Psoas muscle (tissue), 8 donors: ENCODE data around the gene CD180. TPM values are rescaled to one million over a fixed set of nuclear protein-coding genes. Genes with fewer than 3 reads are reported as not detected.

ENCODE experiments used
- ATAC-seq, 4 donors: fragments of 200-7000 bp; cut with Tn5 transposase; one replicate each; pipeline ENCODE4 v1.9.1; 2020; ENCODE audit warnings: moderate library complexity in 3 of 4, mild to moderate bottlenecking in 2 of 4
- DNase-seq, 2 donors: peaks; one replicate each; pipeline ENCODE4 v3.0.0-alpha.2; 2020
- H3K27ac ChIP-seq: fragments of 200-600 bp; one replicate; pipeline ENCODE4 v1.8.0; 2022
- H3K27me3 ChIP-seq, 3 donors: fragments of 200-600 bp in 1 of 3; one replicate each; pipeline versions ENCODE4 v1.6.1 to v1.8.0; 2013 to 2022; ENCODE audit warnings: low read length in 2 of 3, mild to moderate bottlenecking in 2 of 3, moderate library complexity in 1 of 3; ENCODE audit not compliant: insufficient read depth in 3 of 3
- H3K36me3 ChIP-seq, 2 donors: fragments of 200-600 bp in 1 of 2; one replicate each; pipeline versions ENCODE4 v1.6.1 to v1.8.0; 2013 to 2022; ENCODE audit warnings: low read depth in 1 of 2, mild to moderate bottlenecking in 1 of 2, moderate library complexity in 1 of 2; ENCODE audit not compliant: insufficient read depth in 1 of 2
- H3K4me1 ChIP-seq: fragments of 200-600 bp; one replicate; pipeline ENCODE4 v1.8.0; 2022
- H3K4me3 ChIP-seq: fragments of 200-600 bp; one replicate; pipeline ENCODE4 v1.8.0; 2022; ENCODE audit warnings: mild to moderate bottlenecking
- H3K9me3 ChIP-seq: fragments of 200-600 bp; one replicate; pipeline ENCODE4 v1.8.0; 2022
- WGBS, 3 donors: extraction: QIAGEN DNeasy Blood & Tissue Kit; methylation state at CpG; one replicate each; pipeline versions ENCODE4 v1.1.6 to v1.1.7; 2013; 5-methylcytosine and 5-hydroxymethylcytosine counted together
- intact Hi-C, 2 donors: fragments of 100-400 bp; cut with DNase I; formaldehyde crosslinking; loops; one replicate each; pipeline versions ENCODE4 v1.11.0 to v1.14.2; 2022
- polyA plus RNA-seq, 3 donors: library from polyadenylated mRNA; stranded (reverse); fragments of 200-250 nt; gene quantifications; one replicate each; pipeline ENCODE4 v1.2.3, GENCODE V29; 2013
- total RNA-seq, 4 donors: library from RNA; stranded (reverse); fragmentation: NEBNext Ultra II Directional in 2 of 4; extraction: Animal tissue kit (Norgen Biotek cat#: 25700) in 2 of 4; gene quantifications; one replicate each; pipeline versions ENCODE4 v1.2.1 to v1.2.4, GENCODE V29; 2021 to 2023
- TF ChIP-seq, protein P1 (sequence below): fragments of 200-600 bp; IDR thresholded peaks from one replicate; pipeline ENCODE4 v1.8.0; 2022; ENCODE audit warnings: antibody characterized with exemption
- donor health status: healthy with polysubstance abuse.
- donor health status: DM: no; HTN: no; CAD: no; lungs with moderate emphysema.
- donor health status: Bipolar disorder and iron deficiency.
- donor health status: healthy.
- donor health status: DM: yes; HTN: yes; CAD: no.
- donor health status: DM: no; HTN: no; CAD: no.
- donor health status: DM: no; HTN: no; CAD: no.
- donor health status: DM: yes; HTN: yes; CAD: no.

Gene CD180
- total and polyA plus RNA-seq, 7 donors: 0.06 to 0.74 (median 0.24) TPM

DNA sequence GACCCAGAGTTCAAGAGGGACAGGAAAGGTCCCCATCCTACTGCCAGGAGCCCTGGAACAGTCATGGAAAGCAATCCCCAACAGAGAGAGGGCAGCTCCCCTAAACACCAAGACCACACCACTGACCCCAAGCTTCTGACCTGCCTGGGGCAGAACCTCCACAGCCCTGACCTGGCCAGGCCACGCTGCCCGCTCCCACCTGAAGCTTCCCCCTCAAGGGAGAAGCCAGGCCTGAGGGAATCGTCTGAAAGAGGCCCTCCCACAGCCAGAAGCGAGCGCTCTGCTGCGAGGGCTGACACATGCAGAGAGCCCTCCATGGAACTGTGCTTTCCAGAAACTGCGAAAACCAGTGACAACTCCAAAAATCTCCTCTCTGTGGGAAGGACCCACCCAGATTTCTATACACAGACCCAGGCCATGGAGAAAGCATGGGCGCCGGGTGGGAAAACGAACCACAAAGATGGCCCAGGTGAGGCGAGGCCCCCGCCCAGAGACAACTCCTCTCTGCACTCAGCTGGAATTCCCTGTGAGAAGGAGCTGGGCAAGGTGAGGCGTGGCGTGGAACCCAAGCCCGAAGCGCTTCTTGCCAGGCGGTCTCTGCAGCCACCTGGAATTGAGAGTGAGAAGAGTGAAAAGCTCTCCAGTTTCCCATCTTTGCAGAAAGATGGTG, 31.6 kb downstream of the CD180 start:
- no peak for DNase-seq
- peaks cover 6 to 92% of the 10 kb centered on the region in 2 donors for H3K36me3 ChIP-seq
- TF ChIP-seq, protein P1, sequence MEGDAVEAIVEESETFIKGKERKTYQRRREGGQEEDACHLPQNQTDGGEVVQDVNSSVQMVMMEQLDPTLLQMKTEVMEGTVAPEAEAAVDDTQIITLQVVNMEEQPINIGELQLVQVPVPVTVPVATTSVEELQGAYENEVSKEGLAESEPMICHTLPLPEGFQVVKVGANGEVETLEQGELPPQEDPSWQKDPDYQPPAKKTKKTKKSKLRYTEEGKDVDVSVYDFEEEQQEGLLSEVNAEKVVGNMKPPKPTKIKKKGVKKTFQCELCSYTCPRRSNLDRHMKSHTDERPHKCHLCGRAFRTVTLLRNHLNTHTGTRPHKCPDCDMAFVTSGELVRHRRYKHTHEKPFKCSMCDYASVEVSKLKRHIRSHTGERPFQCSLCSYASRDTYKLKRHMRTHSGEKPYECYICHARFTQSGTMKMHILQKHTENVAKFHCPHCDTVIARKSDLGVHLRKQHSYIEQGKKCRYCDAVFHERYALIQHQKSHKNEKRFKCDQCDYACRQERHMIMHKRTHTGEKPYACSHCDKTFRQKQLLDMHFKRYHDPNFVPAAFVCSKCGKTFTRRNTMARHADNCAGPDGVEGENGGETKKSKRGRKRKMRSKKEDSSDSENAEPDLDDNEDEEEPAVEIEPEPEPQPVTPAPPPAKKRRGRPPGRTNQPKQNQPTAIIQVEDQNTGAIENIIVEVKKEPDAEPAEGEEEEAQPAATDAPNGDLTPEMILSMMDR: no peak
- 96% methylated on average over 17 of the region's 17 CpGs for WGBS, 3 donors
- intact Hi-C loops: no loop called here
- no peak for ATAC-seq
- H3K4me1 ChIP-seq: no peaks in the 10 kb centered on the region
- no peaks in the 10 kb centered on the region for H3K27me3 ChIP-seq
- H3K4me3 ChIP-seq: no peak overlapping the region
- no peaks in the 10 kb centered on the region for H3K9me3 ChIP-seq
- H3K27ac ChIP-seq: no peak overlapping the region

DNA sequence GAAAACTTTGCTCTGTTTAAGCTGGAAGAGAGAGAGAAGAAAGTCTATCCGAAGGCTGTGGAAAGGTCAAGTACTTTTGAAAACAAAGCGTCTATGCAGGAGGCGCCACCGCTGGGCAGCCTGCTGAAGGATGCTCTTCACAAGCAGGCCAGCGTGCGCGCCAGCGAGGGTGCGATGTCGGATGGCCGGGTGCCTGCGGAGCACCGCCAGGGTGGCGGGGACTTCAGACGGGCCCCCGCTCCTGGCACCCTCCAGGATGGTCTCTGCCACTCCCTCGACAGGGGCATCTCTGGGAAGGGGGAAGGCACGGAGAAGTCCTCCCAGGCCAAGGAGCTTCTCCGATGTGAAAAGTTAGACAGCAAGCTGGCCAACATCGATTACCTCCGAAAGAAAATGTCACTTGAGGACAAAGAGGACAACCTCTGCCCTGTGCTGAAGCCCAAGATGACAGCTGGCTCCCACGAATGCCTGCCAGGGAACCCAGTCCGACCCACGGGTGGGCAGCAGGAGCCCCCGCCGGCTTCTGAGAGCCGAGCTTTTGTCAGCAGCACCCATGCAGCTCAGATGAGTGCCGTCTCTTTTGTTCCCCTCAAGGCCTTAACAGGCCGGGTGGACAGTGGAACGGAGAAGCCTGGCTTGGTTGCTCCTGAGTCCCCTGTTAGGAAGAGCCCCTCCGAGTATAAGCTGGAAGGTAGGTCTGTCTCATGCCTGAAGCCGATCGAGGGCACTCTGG, 32.6 kb downstream of the CD180 start:
- Histone ChIP-seq H3K27me3 (no peaks in the 10 kb centered on the region), H3K4me3 (no peak overlapping the region), H3K4me1 (no peaks in the 10 kb centered on the region), H3K9me3 (no peaks in the 10 kb centered on the region), H3K27ac (no peak overlapping the region), H3K36me3 (peaks cover 6 to 93% of the 10 kb centered on the region in 2 donors)
- intact Hi-C loops: no loop called here
- ATAC-seq (no peak), DNase-seq (peak in 1 of 2 donors; percentile 51)
- 91 to 92% (median 91%) methylated on average over 31 to 33 of the region's 33 CpGs for WGBS, 3 donors
- TF ChIP-seq, protein P1: no peak

DNA sequence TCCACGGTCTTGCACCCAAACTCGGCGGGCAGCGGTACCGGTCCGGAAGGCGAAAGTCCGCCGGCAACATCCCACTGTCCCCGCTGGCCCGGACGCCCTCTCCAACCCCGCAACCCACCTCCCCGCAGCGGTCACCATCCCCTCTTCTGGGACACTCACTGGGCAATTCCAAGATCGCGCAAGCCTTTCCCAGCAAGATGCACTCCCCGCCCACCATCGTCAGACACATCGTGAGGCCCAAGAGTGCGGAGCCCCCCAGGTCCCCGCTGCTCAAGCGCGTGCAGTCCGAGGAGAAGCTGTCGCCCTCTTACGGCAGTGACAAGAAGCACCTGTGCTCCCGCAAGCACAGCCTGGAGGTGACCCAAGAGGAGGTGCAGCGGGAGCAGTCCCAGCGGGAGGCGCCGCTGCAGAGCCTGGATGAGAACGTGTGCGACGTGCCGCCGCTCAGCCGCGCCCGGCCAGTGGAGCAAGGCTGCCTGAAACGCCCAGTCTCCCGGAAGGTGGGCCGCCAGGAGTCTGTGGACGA, 33.3 kb downstream of the CD180 start:
- no peak overlapping the region for H3K27ac ChIP-seq
- no peaks in the 10 kb centered on the region for H3K4me1 ChIP-seq
- H3K27me3 ChIP-seq: no peaks in the 10 kb centered on the region
- 97% methylated on average over 44 of the region's 44 CpGs for WGBS, 3 donors
- TF ChIP-seq, protein P1: no peak
- H3K9me3 ChIP-seq: no peaks in the 10 kb centered on the region
- DNase-seq (peak in 1 of 2 donors; percentile 49), ATAC-seq (peak in 1 of 4 donors; percentile 1)
- peaks cover 6 to 93% of the 10 kb centered on the region in 2 donors for H3K36me3 ChIP-seq
- intact Hi-C loops: no loop called here
- H3K4me3 ChIP-seq: no peak overlapping the region

DNA sequence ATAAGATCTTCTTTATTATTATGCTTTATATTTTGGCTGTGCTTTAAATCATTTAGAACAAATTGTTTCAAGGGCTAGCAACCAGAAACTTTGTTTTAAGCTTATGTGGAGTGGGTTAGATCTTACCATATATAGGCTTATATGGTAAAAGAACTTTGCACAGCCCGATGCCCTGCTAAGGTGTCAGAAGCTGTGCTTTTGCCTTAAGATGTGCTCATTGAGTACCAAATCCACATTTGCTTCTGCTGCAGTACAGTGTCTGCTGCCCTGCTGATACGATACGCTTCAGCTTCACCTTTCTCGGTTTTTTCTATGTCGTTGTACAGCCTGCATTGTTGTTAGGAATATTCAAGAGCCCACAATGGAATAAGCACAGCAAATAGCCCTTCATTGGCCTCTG, 34.8 kb downstream of the CD180 start:
- TF ChIP-seq, protein P1: no peak
- no peak overlapping the region for H3K4me3 ChIP-seq
- peaks cover 4 to 92% of the 10 kb centered on the region in 2 donors for H3K36me3 ChIP-seq
- intact Hi-C loops: loop anchor here in 1 of 2 donors (2.0 kb wide), 1 partner anchor 43 kb away; no protein-coding TSS in a partner anchor
- no peak for DNase-seq
- no peaks in the 10 kb centered on the region for H3K27me3 ChIP-seq
- WGBS, 3 donors: 94 to 95% (median 94%) methylated on average over 5 of the region's 5 CpGs
- no peak for ATAC-seq
- H3K27ac ChIP-seq: no peak overlapping the region
- H3K4me1 ChIP-seq: no peaks in the 10 kb centered on the region
- H3K9me3 ChIP-seq: no peaks in the 10 kb centered on the region
